HG03342 (cell line): ENCODE results near the gene ENO3.

Experiments
- ATAC-seq: cut with Tn5 transposase; IDR thresholded peaks from one replicate; pipeline ENCODE4 v1.9.1; 2021; ENCODE audit warnings: mild to moderate bottlenecking, moderate library complexity; ENCODE audit not compliant: unreplicated experiment

ENO3 gene

DNA sequence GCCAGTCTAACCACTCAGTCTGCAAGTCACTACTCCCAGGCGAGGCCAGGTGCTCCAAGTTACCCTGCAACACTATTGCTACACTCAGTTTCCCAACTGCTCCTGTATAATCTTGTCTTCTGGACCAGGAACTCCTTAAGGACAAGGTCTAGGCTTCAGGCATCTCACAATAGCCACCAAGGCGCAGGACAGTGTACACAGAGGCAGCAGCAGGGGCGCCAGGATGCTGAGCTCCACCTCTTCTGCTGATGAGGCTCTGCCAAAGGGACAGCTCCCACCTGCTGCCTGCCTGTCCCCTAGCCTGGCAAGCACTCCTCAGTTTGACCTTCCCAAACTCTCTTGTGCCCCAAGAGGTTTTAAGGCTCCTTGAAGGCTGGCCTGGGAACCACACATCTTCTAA lies 14.5 kb upstream of the ENO3 start:
- no peak for ATAC-seq

GRCh38 chr17:4937553-4937952 lies 13.4 kb upstream of the ENO3 start:
- no peak for ATAC-seq

- no peak for ATAC-seq
These were observed 12.8 kb upstream of the ENO3 start for GRCh38 chr17:4938069-4938491.

- ATAC-seq = no peak
These were observed 12.0 kb upstream of the ENO3 start for GRCh38 chr17:4938688-4939545.

DNA sequence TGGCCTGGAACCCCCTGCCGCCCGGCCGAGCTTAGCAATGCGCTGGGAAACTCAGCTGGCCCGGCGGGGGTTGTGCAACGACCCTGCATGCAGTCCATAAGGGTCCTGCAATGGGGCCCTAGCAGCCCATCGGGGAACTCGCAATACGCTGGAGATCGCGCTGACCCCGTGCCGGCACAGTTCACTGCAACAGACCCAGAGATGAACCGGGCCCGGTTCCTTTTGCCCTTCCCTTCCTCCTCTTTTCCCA lies 11.4 kb upstream of the ENO3 start:
- peak; percentile 5 for ATAC-seq

DNA sequence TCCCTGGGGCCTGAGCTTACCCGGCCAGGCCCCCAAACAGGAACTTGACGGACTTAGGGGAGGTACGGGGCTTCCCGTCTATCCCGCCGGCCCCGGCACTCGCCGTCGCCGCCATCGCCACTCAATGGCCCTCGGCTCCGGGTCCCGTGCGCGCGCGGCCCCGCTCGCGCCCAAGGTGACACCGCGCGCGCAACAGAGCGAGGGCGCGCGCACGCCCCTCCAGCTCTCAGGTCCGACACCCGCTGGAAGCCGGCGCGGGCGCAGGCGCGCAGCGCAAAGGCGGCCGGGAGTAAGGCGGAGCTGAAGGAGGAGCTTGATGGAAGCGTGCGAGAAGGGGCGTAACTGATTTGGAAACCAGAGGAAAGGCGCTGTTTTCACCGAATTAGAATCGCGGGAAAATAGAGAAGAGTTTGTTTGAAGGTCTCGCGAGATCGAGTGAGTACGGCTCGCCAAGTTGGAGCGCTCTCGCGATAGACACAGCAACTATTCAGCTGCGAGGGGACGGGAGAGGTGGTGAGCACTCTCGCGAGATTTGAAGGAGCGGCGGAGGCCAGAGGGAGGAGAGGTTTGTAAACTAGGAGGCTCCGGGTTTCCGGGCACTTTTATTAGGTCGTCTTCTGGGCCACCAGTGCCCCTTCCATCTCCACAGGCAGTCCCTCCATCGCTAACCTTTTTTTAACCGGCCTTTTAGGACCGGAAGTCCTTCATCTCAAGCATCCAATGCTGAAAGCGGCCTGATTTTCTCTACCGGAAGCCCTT lies 10.9 kb upstream of the ENO3 start, which contains the start of the genes RNF167 and SLC25A11:
RNF167 (plus strand) TSS at position 473 of the 759 bp plus-strand sequence. CDS start 642 bp downstream, outside the sequence.
SLC25A11 (minus strand) TSS at position 251 of the 759 bp plus-strand sequence; CDS start at position 115, 136 bp downstream.
- ATAC-seq = peak; percentile 72

GRCh38 chr17:4940555-4941318 lies 10.2 kb upstream of the ENO3 start:
- ATAC-seq = no peak

DNA sequence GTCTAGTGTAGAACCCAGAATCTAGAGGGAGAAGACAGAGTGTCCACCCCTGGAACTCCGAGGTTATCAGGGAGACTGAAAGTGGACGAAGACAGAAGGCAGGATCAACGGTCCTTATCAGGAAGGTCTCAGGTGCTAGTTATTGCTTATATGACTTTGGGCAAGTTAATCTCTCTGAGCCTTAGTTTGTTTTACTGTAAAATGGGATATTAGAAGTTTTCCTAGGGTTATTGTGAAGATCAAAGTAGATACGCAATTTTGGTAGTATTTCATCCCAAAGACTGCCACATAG lies 9.7 kb upstream of the ENO3 start:
- no peak for ATAC-seq

- ATAC-seq = no peak
These were observed 8.0 kb upstream of the ENO3 start for GRCh38 chr17:4942760-4943508.

DNA sequence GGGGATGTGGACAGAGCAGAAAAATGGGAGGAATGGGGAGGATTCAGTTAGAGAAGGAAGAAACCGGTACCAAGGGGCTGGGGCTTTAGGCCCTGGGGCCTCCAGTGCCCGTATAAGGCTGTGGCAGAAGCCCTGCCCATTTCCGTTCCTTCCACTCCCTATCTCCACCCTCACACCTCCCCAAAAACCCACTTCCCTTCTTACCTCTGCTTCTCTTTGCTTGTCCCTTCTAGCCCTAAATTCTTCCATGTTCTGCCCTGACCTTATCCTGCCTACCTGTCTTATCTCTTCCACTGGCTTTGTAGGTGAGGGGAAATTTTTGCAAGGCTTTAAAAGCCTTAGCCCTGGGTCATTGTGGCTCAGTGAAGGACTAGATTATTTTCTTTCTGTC lies 6.8 kb upstream of the ENO3 start:
- ATAC-seq = no peak

GRCh38 chr17:4944554-4945175 lies 6.3 kb upstream of the ENO3 start:
- ATAC-seq = no peak

DNA sequence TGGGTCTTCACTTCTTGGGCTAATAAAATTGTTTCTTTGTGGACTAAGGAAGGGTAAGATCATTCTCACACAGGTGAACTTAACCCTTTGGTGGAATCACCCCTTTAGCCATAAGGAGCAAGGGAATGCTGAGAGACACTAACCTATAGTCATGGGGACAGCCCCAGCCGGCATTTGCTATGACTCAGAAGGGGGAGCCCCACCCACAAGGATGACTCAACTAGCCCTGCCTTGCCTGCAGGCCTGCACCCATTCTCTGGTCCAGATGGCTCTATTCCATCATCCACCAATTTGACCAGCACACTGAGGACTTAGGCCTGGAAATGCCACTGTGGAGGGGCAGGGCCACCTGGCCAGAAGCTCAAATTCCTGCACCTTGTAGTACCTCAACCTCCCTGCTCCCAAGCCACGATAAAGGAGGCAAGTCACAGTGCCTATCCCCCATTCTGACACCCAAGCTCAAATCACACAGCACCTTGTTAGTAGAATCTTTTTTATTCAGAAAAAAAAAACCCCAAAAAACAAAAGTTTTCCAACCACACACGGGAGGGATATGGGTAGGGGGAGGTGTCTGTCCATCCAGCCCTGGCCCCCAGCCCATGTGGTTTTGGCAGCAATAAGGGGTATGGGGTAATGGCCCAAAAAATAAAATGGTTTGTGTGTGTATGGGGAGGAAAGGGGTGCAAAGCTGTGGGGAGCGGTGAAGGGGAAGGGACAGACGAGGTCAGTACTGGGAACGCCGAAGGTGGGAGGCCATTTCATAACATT lies 5.6 kb upstream of the ENO3 start:
- ATAC-seq = no peak

GRCh38 chr17:4945944-4946280 lies 5.0 kb upstream of the ENO3 start:
- ATAC-seq = no peak

GRCh38 chr17:4946312-4946976 lies 4.5 kb upstream of the ENO3 start:
- no peak for ATAC-seq

GRCh38 chr17:4947010-4947410 lies 3.9 kb upstream of the ENO3 start:
- no peak for ATAC-seq

DNA sequence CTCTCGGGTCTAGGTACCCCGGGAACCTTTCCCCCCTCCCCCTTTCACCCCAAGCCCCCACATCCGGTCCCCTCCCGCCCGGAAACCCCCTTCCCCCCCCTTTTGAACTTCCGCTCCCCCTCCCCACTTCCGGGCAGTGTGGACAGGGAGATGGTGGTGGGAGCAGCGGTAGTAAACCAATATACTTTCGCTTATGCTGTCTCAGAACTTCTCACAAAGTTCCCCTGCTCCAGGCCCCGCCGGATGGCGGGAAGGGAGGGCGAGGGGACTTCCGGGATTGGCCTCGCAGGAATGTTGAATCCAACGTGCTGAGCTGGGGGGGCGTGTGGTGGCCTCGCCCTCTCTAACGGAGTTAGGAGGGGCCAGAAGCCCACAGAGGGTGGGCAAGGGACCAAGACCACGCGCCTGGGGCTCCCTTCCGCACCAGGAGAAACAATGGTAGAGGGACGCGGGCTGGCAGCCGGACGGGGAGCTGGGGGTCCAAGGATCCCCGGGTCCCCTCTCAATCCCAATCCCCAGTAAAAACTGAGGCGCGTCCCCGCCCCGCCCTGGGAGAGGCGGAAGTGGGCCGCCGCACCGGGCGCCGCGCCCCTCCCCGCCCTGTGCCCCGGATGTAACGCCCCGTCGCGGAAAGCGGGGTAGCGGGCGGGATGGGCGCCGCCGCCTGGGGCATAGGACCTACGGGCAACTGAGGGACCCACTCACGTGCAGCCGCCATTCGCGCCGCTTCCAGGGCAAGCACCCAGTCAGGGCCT lies 3.3 kb upstream of the ENO3 start:
- no peak for ATAC-seq

- ATAC-seq = peak; percentile 21
These were observed 2.6 kb upstream of the ENO3 start, which contains the start of gene PFN1 for GRCh38 chr17:4948166-4948930. TSS of gene PFN1 (minus strand) at chr17:4948530. CDS start at chr17:4948394, 136 bp downstream.

DNA sequence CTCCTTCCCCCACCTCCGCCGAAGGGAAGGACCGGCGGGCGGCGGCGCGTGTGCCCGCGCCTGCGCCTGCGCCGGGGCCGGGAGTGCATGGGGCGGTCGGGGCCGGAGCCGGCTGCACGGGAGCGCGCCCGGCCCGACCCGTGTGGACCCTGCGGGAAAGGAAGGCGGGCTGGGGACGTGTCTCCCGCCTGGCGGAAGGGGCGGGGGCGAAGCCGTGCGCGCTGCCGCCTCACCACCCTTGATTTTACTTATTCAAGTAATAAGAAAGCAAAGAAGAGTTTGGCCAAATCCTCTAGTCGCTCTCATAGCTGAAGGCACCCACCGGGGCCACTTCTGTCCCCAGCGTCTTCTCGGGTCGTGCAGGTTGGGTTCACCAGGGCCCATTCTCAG lies 2.0 kb upstream of the ENO3 start:
- ATAC-seq = peak; percentile 29
